UCSD-AML1 (cell line): ENCODE data around the gene KRTAP12-2.
"Not testable (repeated sequence)": the region's sequence is repeated elsewhere in the genome, so short reads cannot be mapped to it uniquely, and the experiment has no call there.

Experiments
- DNase-seq: peaks from one replicate; lab custom pipeline; 2025; ENCODE audit not compliant: unreplicated experiment; lab: John Stamatoyannopoulos, UW

KRTAP12-2 gene

GRCh38 chr21:44653656-44654575 lies 12.8 kb downstream of the KRTAP12-2 start:
- no peak for DNase-seq

- no peak for DNase-seq
These were observed 13.6 kb downstream of the KRTAP12-2 start for GRCh38 chr21:44653123-44653522.

- no peak for DNase-seq
These were observed 15.6 kb downstream of the KRTAP12-2 start for GRCh38 chr21:44650973-44651675.

- DNase-seq: no peak
These were observed 16.3 kb downstream of the KRTAP12-2 start for GRCh38 chr21:44650265-44650972.

GRCh38 chr21:44649521-44650100 lies 17.1 kb downstream of the KRTAP12-2 start:
- DNase-seq: no peak

- no peak for DNase-seq
These were observed 18.0 kb downstream of the KRTAP12-2 start for GRCh38 chr21:44648557-44649311.

GRCh38 chr21:44647222-44647552 lies 19.5 kb downstream of the KRTAP12-2 start:
- DNase-seq: no peak

- DNase-seq: not testable (repeated sequence)
These were observed 20.1 kb downstream of the KRTAP12-2 start, which contains the start of gene KRTAP10-11 for GRCh38 chr21:44646366-44647221. Gene KRTAP10-11, plus strand, starts transcription at chr21:44646414. Its CDS starts 45 bp downstream, at chr21:44646459.

- DNase-seq: no peak
These were observed 21.8 kb downstream of the KRTAP12-2 start for GRCh38 chr21:44644878-44645277.

- DNase-seq: no peak
These were observed 22.9 kb downstream of the KRTAP12-2 start for GRCh38 chr21:44643741-44644310.

GRCh38 chr21:44640761-44641160 lies 26.0 kb downstream of the KRTAP12-2 start:
- DNase-seq: no peak

- no peak for DNase-seq
These were observed 27.4 kb downstream of the KRTAP12-2 start for GRCh38 chr21:44639331-44639655.

GRCh38 chr21:44638506-44639330 lies 28.0 kb downstream of the KRTAP12-2 start:
- DNase-seq: not testable (repeated sequence)

GRCh38 chr21:44637851-44638348 lies 28.8 kb downstream of the KRTAP12-2 start:
- not testable (repeated sequence) for DNase-seq

- DNase-seq: no peak
These were observed 29.5 kb downstream of the KRTAP12-2 start, which contains the start of gene KRTAP10-10 for GRCh38 chr21:44637018-44637850. Gene KRTAP10-10, plus strand, starts transcription at chr21:44637356. Its CDS starts 62 bp downstream, at chr21:44637418.

- DNase-seq: no peak
These were observed 30.3 kb downstream of the KRTAP12-2 start for GRCh38 chr21:44636209-44637017.
